CD14-positive monocyte (primary cell): ENCODE results near the gene RAC3. TPM values are rescaled to one million over a fixed set of nuclear protein-coding genes. Genes with fewer than 3 reads are reported as not detected.

Experiments used
- DNase-seq, 3 donors: peaks; one replicate each; pipeline ENCODE4 v3.0.0-alpha.2; 2011 to 2022
- H2AFZ ChIP-seq: 2 replicates; pipeline ENCODE4 v1.6.0; 2012; ENCODE audit warnings: mild to moderate bottlenecking, low read depth, low read length, inconsistent platforms; ENCODE audit not compliant: insufficient read depth, poor library complexity, severe bottlenecking
- H3K27ac ChIP-seq, 2 donors: 1 replicate in 1 of 2; 2 replicates in 1 of 2; pipeline ENCODE4 v1.5.1; 2012 to 2013; ENCODE audit warnings: low read length in 2 of 2, control low read depth in 1 of 2, inconsistent platforms in 1 of 2, low read depth in 1 of 2, mild to moderate bottlenecking in 1 of 2
- H3K27me3 ChIP-seq, 2 donors: one replicate each; pipeline versions ENCODE4 v1.6.0 to v1.6.1; 2011 to 2013; ENCODE audit warnings: low read length in 2 of 2; ENCODE audit not compliant: control insufficient read depth in 2 of 2, insufficient read depth in 2 of 2
- H3K36me3 ChIP-seq, 2 donors: replicated peaks in 1 of 2; 1 replicate in 1 of 2; 2 replicates in 1 of 2; pipeline versions ENCODE4 v1.5.1 to v1.6.1; 2012 to 2013; ENCODE audit warnings: low read length in 2 of 2, control low read depth in 1 of 2, inconsistent platforms in 1 of 2, mild to moderate bottlenecking in 1 of 2; ENCODE audit not compliant: insufficient read depth in 2 of 2, control insufficient read depth in 1 of 2
- H3K4me1 ChIP-seq, 2 donors: 1 replicate in 1 of 2; 2 replicates in 1 of 2; pipeline versions ENCODE4 v1.5.1 to v1.6.1; 2012 to 2013; ENCODE audit warnings: low read length in 2 of 2, control low read depth in 1 of 2, inconsistent platforms in 1 of 2, mild to moderate bottlenecking in 1 of 2, moderate library complexity in 1 of 2; ENCODE audit not compliant: insufficient read depth in 2 of 2, control insufficient read depth in 1 of 2
- H3K4me2 ChIP-seq: replicated peaks from 2 replicates; pipeline ENCODE3; 2012; ENCODE audit warnings: low read length, moderate library complexity, mild to moderate bottlenecking; ENCODE audit not compliant: poor library complexity, severe bottlenecking; ENCODE audit errors: extremely low read depth
- H3K4me3 ChIP-seq, 3 experiments: fragments of 200-600 bp in 1 of 3; sonication (generic) in 1 of 3; replicated peaks in 1 of 3; 1 replicate in 2 of 3; 2 replicates in 1 of 3; pipeline ENCODE4 v1.5.1; 2011 to 2013; ENCODE audit warnings: low read length in 3 of 3, mild to moderate bottlenecking in 3 of 3, control low read depth in 2 of 3, low read depth in 2 of 3, inconsistent platforms in 1 of 3, moderate library complexity in 1 of 3
- H3K79me2 ChIP-seq: 2 replicates; pipeline ENCODE4 v1.6.0; 2012; ENCODE audit warnings: mild to moderate bottlenecking, control low read depth, inconsistent platforms, low read length, moderate library complexity; ENCODE audit not compliant: insufficient read depth
- H3K9ac ChIP-seq: 2 replicates; pipeline ENCODE4 v1.6.0; 2017; ENCODE audit warnings: low read length, mild to moderate bottlenecking; ENCODE audit not compliant: insufficient read depth, poor library complexity, severe bottlenecking
- H3K9me3 ChIP-seq, 2 donors: replicated peaks in 1 of 2; 1 replicate in 1 of 2; 2 replicates in 1 of 2; pipeline versions ENCODE4 v1.5.1 to v1.6.1; 2012 to 2013; ENCODE audit warnings: low read length in 2 of 2, control low read depth in 1 of 2; ENCODE audit not compliant: control insufficient read depth in 1 of 2, insufficient read depth in 1 of 2
- H4K20me1 ChIP-seq: 2 replicates; pipeline ENCODE4 v1.6.0; 2012; ENCODE audit warnings: mild to moderate bottlenecking, low read length, control low read depth, moderate library complexity; ENCODE audit not compliant: insufficient read depth
- H3K27ac Mint-ChIP-seq, 7 donors: one replicate each; pipeline ENCODE4 v1.8.0; 2020; ENCODE audit warnings: mild to moderate bottlenecking in 7 of 7, mixed read lengths in 7 of 7, moderate library complexity in 6 of 7, inconsistent platforms in 2 of 7
- H3K27me3 Mint-ChIP-seq, 3 donors: one replicate each; pipeline ENCODE4 v1.8.0; 2021 to 2022; ENCODE audit warnings: low read depth in 3 of 3, mild to moderate bottlenecking in 3 of 3, mixed read lengths in 3 of 3, moderate library complexity in 3 of 3, inconsistent platforms in 1 of 3
- H3K36me3 Mint-ChIP-seq, 2 donors: one replicate each; pipeline ENCODE4 v1.8.0; 2020; ENCODE audit warnings: mixed read lengths in 2 of 2, inconsistent platforms in 1 of 2, mild to moderate bottlenecking in 1 of 2
- H3K4me1 Mint-ChIP-seq: one replicate; pipeline ENCODE4 v1.8.0; 2020; ENCODE audit warnings: mild to moderate bottlenecking, mixed read lengths
- H3K4me3 Mint-ChIP-seq, 2 donors: one replicate each; pipeline ENCODE4 v1.8.0; 2020; ENCODE audit warnings: mild to moderate bottlenecking in 2 of 2, mixed read lengths in 2 of 2, moderate library complexity in 1 of 2
- H3K9me3 Mint-ChIP-seq, 7 donors: one replicate each; pipeline ENCODE4 v1.8.0; 2020 to 2022; ENCODE audit warnings: mixed read lengths in 7 of 7, mild to moderate bottlenecking in 6 of 7, moderate library complexity in 6 of 7, inconsistent platforms in 2 of 7
- CTCF ChIP-seq: fragments of 200-600 bp; IDR thresholded peaks from one replicate; pipeline ENCODE4 v1.8.0; 2022; ENCODE audit warnings: antibody characterized with exemption, mild to moderate bottlenecking
- WGBS: methylation state at CpG from one replicate; pipeline ENCODE4 v1.1.5; 2013; ENCODE audit warnings: missing lambda C conversion rate; ENCODE audit not compliant: insufficient coverage; 5-methylcytosine and 5-hydroxymethylcytosine counted together
- intact Hi-C, 2 donors: fragments of 100-400 bp; cut with micrococcal nuclease; formaldehyde crosslinking; loops; one replicate each; pipeline versions ENCODE4 v1.15.0 to v1.15.1; 2023
- polyA plus RNA-seq, 3 donors: library from polyadenylated mRNA; depleted of rRNA in 1 of 3; unstranded in 2 of 3; stranded (reverse) in 1 of 3; fragments of 300-500 nt in 2 of 3; fragments of >200 nt in 1 of 3; fragmentation: Illumina TruSeq in 2 of 3; gene quantifications; 1 replicate in 2 of 3; 2 replicates in 1 of 3; pipeline ENCODE4 v1.2.3, GENCODE V29; 2012 to 2021

The RAC3 gene
- polyA plus RNA-seq, 3 donors = 1.8 TPM; not detected in 2

GRCh38 chr17:82029391-82029790, 2.1 kb upstream of the RAC3 start:
- Histone ChIP-seq H4K20me1 (peaks cover 5% of the 10 kb centered on the region), H3K4me3 (no peak overlapping the region), H3K27me3 (peaks cover 6 to 10% of the 10 kb centered on the region in 2 donors), H2AFZ (no peak overlapping the region), H3K9me3 (no peaks in the 10 kb centered on the region), H3K4me2 (no peak overlapping the region), H3K27ac (no peak overlapping the region), H3K36me3 (peaks cover 0 to 4% of the 10 kb centered on the region in 2 donors), H3K4me1 (peaks cover 19 to 34% of the 10 kb centered on the region in 2 donors), H3K9ac (no peak overlapping the region), H3K79me2 (peaks cover 3% of the 10 kb centered on the region)
- Mint-ChIP-seq H3K36me3 (peaks cover 12 to 40% of the 10 kb centered on the region in 2 donors), H3K9me3 (peaks cover 0 to 5% (median 0%) of the 10 kb centered on the region in 7 donors), H3K4me3 (peak overlapping the region in 1 of 2 donors; percentile 82), H3K27ac (peak overlapping the region in 2 of 7 donors; percentile 46 to 69), H3K27me3 (peaks cover 11 to 23% (median 13%) of the 10 kb centered on the region in 3 donors), H3K4me1 (peaks cover 13% of the 10 kb centered on the region)
- 95% methylated on average over 15 of the region's 16 CpGs for WGBS
- no peak for TF ChIP-seq CTCF
- intact Hi-C loops = loop anchor here in 1 of 2 donors (10.0 kb wide), 1 partner anchor 295 kb away; no protein-coding TSS in a partner anchor
- no peak for DNase-seq

- Histone ChIP-seq H3K79me2 (no peaks in the 10 kb centered on the region), H3K9me3 (no peaks in the 10 kb centered on the region), H3K36me3 (peaks cover 0 to 4% of the 10 kb centered on the region in 2 donors), H3K4me1 (peaks cover 18 to 31% of the 10 kb centered on the region in 2 donors), H4K20me1 (peaks cover 5% of the 10 kb centered on the region), H3K4me3 (peak overlapping the region in 1 of 3 experiments; percentile 76), H3K27me3 (peaks cover 6 to 10% of the 10 kb centered on the region in 2 donors), H3K9ac (no peak overlapping the region), H3K27ac (no peak overlapping the region), H2AFZ (peak overlapping the region; percentile 73), H3K4me2 (peak overlapping the region; percentile 92)
- H3K9me3 Mint-ChIP-seq = peaks cover 0 to 5% (median 0%) of the 10 kb centered on the region in 7 donors
- H3K36me3 Mint-ChIP-seq = peaks cover 14 to 46% of the 10 kb centered on the region in 2 donors
- no peak for DNase-seq
- H3K27ac Mint-ChIP-seq = no peak overlapping the region
- H3K27me3 Mint-ChIP-seq = peaks cover 11 to 25% (median 13%) of the 10 kb centered on the region in 3 donors
- H3K4me1 Mint-ChIP-seq = peaks cover 12% of the 10 kb centered on the region
- peak overlapping the region in 1 of 2 donors; percentile 90 for H3K4me3 Mint-ChIP-seq
- WGBS = 68% methylated on average over 31 of the region's 31 CpGs
- intact Hi-C loops = loop anchor here (2.0 to 10.0 kb wide), 6 partner anchors 65 to 425 kb away; partner anchors contain the start of genes CYBC1 (in 1 of the 2), FASN (in 1 of the 2) and NARF (in 1 of the 2)
- TF ChIP-seq CTCF = no peak
Measured at GRCh38 chr17:82029990-82030469, 1.4 kb upstream of the RAC3 start.
